GM19397 (cell line): ENCODE data around the gene IRS2.
"Not testable (repeated sequence)": the region's sequence is repeated elsewhere in the genome, so short reads cannot be mapped to it uniquely, and the experiment has no call there.

ENCODE experiments used
- ATAC-seq: cut with Tn5 transposase; IDR thresholded peaks from one replicate; pipeline ENCODE4 v1.9.1; 2021; ENCODE audit warnings: mild to moderate bottlenecking, moderate library complexity; ENCODE audit not compliant: unreplicated experiment

IRS2 gene

GRCh38 chr13:109737046-109737573 is 49.3 kb downstream of the IRS2 start:
- ATAC-seq: no peak

DNA sequence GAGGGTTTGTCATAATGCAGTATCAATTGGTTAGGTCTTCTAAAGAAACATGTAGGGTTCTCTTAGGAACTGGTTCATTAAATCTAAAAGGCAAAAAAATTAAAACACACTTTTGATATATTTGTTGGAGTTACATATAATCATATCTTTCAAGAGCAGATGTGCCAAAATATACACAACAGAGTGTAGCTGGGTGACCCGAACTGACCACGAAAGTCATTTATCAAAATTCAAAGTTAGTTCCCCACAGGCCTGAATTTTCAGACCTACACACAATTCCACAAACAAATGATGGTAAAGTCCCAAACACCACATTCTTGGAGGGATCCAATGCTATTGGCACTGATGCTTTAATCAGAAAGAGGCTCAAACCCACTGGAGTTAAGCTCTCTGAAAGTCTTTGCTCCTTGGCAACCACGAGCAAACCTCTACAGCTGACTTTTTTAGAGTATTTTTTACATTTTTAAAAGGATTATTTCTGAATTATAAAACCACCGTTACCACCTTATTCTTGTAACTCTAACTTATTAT is 50.9 kb downstream of the IRS2 start:
- no peak for ATAC-seq

- ATAC-seq: no peak
Measured at GRCh38 chr13:109734002-109734785, 52.2 kb downstream of the IRS2 start.

DNA sequence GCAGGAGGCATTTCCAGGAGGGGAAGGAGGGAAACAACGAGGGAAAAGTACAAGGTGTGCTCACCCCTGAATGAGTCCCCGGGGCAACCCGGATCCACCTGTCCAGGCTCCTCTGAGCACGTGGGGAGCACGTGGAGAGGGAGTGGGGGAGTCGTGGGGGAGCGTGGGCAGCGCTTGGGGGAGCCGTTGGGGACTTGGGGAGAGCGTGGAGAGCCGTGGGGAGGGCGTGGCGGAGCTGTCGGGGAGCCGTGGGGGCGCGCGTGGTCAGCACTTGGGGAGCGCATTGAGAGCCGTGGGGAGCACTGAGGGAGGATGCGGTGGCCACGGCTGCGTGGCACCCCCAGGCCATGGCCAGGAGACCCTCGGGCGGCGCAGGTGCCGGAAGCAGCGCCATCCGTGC is 52.8 kb downstream of the IRS2 start:
- no peak for ATAC-seq

- ATAC-seq: not testable (repeated sequence)
Measured at GRCh38 chr13:109732470-109733170, 53.8 kb downstream of the IRS2 start.

GRCh38 chr13:109730812-109731335 is 55.5 kb downstream of the IRS2 start:
- ATAC-seq: no peak

- ATAC-seq: no peak
Measured at GRCh38 chr13:109728791-109729731, 57.3 kb downstream of the IRS2 start.

DNA sequence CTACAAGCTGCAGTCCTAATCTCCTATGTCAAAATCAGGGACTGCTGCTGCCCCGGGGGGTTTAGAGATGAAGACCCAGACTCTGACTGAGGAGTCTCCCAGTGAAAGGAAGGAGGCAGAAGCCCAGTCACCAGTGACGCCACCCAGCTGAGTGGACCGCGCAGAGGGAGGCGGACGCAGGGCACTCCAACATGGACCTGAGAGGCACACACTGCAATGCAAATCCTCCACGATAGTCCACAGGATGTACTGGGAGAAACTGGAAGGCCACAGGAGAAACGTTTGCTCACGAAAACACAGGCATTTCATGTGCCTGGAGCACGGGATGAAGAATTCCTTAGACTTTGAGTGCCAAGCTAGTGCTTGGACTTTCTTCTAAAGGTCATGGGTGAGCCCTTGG is 58.3 kb downstream of the IRS2 start:
- ATAC-seq: no peak

DNA sequence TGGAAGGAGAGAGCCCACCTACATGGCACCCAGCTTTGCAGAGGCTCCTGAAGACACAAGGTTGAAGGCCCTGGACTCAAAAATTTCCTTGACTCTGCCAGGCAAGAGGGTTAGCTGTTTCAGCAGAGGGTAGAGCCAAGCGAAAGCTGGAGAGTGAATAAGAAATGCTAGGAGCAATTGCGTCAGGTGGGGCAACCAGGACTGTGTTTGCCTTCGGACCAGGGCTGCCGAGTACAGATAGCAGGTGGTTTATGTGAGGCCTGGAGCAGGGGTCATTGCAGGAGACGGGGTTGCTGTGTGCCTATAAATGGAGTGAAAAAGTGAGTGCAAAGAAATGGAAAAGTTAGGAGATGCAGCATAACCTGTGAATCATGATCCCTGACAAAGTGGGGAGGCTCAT is 59.1 kb downstream of the IRS2 start:
- ATAC-seq: no peak

DNA sequence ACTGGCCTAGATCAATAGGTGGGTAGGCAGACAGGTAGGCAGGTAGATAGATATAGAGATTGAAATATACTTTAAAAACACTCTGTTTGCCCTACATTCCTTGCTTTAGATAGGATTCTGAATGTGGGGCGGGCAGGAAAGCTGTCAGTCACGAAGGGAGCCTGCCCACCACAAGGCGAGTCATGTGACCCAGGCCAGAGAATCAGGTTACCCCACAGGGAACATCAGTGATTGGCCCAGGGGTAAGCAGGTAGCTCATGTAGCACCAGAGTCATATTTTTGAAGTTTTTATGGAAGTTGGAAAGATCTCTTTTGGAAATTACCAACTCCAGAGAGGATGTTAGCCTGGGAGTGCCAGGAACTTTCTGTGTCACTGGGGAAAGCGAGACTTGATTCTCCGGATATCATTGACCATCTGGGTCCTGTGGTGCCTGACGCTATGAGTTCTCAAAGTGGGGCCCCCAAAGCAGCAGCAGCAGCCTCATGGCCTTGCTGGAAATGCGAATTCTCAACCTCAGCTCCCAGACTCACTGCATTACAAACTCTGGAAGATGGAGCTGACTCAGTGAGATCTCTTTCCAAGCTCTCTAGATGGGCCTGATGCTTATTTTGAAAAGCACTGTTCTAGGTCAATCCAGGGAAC is 60.3 kb downstream of the IRS2 start:
- no peak for ATAC-seq

GRCh38 chr13:109725297-109725696 is 61.1 kb downstream of the IRS2 start:
- ATAC-seq: no peak

GRCh38 chr13:109724603-109725002 is 61.8 kb downstream of the IRS2 start:
- ATAC-seq: no peak

DNA sequence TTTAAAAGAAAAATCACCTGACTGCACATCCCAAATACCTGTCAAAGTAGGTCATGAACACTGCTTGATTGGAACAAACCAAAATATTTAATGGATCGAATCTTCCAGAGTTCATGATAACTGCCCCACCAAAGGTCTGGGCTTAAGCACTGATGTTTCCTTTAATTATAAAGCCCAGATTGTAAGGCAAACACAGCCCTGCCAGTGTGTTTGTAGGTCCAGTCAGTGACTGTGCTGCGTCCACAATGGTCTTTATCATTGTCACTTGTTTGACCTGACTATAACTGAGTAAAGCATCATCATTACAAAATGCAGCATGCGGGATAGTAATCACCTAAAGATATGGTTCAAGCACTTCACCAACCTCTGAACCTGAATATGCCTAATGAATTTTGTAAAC is 63.3 kb downstream of the IRS2 start:
- ATAC-seq: no peak

DNA sequence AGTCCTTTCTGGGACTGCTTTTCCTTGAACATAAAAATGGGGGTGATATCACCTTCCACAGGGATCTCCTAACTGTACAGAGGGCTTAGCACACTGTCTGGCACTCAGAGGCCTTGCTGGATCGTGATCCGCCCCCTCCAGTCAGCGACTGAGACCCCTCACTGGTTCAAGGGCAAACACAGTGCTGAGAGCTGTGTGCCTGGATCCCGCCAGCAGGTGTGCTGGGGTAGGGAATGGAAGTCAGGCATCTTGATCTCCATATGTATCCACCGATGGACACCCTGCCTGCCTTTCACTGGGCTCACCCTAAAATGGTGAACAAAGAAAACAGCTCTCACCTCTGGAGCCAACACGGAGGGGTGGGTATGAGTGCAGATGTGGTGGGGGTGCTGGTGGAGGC is 64.3 kb downstream of the IRS2 start:
- no peak for ATAC-seq

GRCh38 chr13:109720758-109721184 is 65.6 kb downstream of the IRS2 start:
- ATAC-seq: no peak

- ATAC-seq: no peak
Measured at GRCh38 chr13:109719962-109720646, 66.3 kb downstream of the IRS2 start.

- no peak for ATAC-seq
Measured at GRCh38 chr13:109718726-109719125, 67.7 kb downstream of the IRS2 start.

DNA sequence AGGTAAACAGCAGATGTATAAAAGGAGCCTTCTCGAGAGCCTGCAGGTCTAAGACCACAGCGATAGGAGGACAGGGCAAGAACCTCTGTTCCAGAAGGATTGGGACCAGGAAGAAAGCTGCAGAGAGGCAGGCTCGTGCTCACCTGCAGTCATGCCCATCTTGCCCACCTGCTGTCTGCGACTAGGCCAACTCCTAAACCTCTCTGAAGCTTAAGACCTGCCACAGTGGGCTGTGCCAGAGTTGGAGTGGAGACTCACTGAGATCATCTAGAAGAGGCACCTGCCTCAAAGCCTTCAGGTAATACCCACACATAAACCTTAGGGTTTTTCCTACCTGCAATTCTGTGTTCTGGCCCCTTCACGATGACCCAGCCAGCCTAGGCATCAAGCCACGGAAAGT is 68.7 kb downstream of the IRS2 start:
- no peak for ATAC-seq

- no peak for ATAC-seq
Measured at GRCh38 chr13:109715902-109716301, 70.5 kb downstream of the IRS2 start.
